GM18508 (cell line): ENCODE measurements around the gene KCNS3.

ENCODE experiments used
- ATAC-seq: cut with Tn5 transposase; IDR thresholded peaks from one replicate; pipeline ENCODE4 v1.9.1; 2021; ENCODE audit warnings: moderate number of reproducible peaks; ENCODE audit not compliant: insufficient read depth, unreplicated experiment

KCNS3 gene, protein sequence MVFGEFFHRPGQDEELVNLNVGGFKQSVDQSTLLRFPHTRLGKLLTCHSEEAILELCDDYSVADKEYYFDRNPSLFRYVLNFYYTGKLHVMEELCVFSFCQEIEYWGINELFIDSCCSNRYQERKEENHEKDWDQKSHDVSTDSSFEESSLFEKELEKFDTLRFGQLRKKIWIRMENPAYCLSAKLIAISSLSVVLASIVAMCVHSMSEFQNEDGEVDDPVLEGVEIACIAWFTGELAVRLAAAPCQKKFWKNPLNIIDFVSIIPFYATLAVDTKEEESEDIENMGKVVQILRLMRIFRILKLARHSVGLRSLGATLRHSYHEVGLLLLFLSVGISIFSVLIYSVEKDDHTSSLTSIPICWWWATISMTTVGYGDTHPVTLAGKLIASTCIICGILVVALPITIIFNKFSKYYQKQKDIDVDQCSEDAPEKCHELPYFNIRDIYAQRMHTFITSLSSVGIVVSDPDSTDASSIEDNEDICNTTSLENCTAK

DNA sequence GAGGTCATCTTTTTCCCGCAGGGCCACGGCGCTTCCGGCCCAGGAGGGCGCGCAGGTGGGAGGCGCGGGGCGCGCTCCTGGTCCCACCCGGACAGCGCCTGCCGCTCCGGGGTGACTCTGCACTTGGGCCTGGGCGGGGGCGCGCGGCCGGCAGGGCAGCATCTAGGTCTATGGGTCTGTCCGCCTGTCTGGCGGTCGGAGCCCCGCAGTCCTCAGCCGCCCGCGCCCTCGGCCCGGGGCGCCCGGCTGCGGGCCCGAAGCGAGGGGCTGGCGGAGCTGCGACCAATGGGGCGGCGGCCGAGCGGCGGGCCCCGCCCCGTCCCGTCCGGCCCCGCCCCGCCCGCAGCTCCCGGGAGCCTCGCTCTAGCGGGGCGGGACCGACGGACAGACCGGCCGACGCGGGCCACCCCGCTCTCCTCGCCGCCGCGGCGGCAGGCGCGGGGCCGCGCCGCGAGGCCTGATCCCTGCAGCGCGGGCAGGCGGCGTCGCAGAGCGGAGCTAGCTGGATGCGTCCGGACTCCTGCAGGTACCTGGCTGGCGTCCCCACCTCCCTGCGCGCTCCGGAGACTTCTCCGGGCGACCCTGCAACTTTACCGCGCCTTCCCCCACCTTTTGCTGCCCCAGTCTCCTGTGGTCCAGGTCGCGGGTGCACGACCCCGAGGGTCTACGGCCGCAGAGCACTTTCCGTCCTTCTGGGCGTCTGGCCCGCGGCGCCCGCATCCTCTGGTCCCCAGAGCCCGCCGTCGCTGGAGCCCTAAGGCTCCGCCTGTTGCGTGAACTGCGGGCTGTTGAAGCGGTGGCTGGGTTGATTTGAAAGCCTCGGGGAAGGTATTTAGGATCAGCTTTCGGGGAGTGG lies at the start of gene KCNS3:
Gene KCNS3 (plus strand): TSS at position 387 of the 856 bp plus-strand sequence. CDS start 52,342 bp downstream, outside the sequence.
- ATAC-seq: no peak

DNA sequence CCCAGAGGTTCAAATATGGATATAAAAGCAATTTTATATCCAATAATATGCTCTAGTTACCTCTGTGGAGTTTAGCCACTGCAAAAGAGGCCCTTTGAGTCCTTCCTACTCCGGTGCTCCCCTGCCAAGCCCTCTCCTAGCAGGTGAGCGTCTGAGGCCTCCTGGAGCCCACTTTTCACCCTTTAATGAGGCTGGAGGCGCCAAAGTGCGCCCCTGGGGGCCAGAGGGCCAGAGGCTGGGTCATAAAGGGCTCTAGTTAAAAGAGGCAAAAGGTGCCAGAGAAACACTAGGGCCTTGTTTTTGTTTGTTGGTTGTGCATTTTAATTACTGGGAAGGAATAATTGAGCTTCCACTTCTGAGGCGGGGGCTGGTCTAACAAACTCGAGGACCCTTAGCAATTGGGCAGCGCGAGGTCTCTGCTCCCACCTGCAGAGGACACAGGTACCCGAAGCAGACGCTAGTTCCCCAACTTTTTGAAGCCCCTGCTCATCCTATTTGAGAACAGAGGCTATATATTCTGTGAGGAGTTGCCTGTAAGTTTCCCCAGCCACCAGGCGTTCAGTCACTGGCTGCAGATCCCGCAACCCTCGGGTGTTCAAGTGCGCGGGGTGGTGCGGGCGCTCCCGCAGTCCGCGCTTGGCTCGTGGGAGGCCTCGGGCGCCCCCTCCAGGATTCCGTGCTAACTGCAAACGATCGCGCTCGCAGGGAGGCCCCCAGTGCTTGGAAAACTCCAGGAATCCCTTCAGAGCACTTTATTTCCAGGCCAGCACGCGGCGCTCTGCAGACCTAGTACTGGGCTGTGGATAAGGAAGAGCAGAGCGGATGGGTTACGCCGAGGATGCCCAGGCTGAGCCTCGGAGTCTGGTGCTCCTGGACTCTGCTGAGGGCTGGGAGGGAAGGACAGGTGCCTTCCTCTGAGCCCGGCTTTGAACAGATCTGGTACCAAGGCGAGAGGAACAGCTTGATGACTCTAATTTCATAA lies 48.1 kb upstream of the KCNS3 start:
- ATAC-seq: peak; percentile 58

DNA sequence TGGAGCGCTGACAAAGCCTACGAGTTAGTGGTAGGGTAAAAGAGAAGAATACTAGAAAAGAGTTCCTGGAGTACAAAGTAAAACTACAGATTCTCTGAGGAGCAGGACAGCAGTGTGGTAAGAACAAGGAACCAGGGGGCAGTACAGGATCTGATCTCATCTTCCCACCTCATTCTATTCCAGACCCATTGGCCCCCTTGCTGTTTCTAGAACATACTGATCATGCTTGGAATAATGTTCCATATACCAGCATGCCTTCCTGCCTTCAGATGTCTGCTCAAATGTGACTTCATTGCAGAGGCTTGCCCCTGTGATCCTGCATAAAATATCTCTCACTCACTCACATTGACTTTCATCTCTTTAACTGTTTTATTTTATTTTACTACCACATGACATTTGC lies 43.0 kb upstream of the KCNS3 start:
- ATAC-seq: no peak

GRCh38 chr2:17839959-17840358 lies 38.5 kb upstream of the KCNS3 start:
- no peak for ATAC-seq

DNA sequence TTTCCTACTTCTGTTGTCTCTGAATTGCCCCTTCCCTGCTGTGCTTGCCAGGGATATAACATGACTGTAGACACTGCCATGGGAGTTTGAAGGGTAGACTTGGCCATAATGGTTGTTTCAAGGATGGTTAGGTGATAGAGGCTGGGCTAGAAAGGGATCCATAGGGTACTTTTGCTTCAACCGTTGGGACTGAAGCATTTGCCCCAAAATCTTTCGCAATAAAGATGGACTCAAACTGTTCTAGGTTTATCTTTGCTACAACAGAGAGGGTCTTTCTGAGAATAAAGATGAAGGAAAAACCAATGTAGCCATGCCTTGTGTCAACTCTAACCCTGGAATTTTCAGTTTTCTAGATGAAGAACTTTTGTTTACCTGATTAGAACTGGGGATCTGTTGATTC lies 35.0 kb upstream of the KCNS3 start:
- ATAC-seq: no peak

- no peak for ATAC-seq
Measured at GRCh38 chr2:17845806-17846205, 32.7 kb upstream of the KCNS3 start.

DNA sequence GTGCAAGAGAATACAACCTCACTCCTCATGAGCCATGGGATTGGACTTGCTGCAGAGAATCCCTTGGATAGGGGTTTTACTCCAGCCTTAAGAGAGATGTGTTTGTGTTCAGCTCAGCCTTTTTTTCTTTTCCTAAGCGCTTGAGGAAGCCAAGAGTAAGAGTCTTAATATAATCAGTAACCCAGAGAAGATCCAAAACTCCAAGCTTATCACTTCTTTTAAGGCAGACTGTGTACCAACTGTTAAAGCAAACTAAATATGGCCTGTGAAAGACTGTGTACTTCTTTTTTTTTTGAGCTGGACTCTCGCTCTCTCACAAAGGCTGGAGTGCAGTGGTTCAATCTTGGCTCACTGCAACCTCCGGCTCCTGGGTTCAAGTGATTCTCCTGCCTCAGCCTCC lies 31.8 kb upstream of the KCNS3 start:
- ATAC-seq: no peak

GRCh38 chr2:17847236-17847635 lies 31.2 kb upstream of the KCNS3 start:
- no peak for ATAC-seq

- ATAC-seq: no peak
Measured at GRCh38 chr2:17849275-17849674, 29.2 kb upstream of the KCNS3 start.

DNA sequence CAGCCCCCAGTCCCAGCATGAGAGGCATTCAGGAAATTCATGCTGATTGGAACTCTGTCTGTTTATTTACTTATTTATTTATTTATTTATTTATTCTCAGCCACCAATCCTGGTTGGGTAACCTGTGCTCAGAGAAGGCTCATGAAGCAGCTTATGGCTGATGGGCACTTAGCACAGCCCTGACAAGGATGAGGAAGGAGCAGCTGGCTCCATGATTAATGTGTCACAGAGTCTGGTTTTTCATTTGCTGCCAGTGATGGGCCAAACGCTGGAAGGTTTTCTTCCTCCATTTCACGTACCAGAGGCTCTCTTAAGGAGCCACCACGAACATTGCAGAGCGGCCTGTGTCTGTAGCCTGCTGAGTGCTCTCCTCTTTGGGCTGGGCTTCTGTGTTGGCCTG lies 28.3 kb upstream of the KCNS3 start:
- ATAC-seq: no peak

- ATAC-seq: peak; percentile 76
Measured at GRCh38 chr2:17851731-17852585, 26.5 kb upstream of the KCNS3 start.

- no peak for ATAC-seq
Measured at GRCh38 chr2:17853799-17854198, 24.7 kb upstream of the KCNS3 start.

GRCh38 chr2:17857021-17857420 lies 21.4 kb upstream of the KCNS3 start:
- ATAC-seq: no peak

DNA sequence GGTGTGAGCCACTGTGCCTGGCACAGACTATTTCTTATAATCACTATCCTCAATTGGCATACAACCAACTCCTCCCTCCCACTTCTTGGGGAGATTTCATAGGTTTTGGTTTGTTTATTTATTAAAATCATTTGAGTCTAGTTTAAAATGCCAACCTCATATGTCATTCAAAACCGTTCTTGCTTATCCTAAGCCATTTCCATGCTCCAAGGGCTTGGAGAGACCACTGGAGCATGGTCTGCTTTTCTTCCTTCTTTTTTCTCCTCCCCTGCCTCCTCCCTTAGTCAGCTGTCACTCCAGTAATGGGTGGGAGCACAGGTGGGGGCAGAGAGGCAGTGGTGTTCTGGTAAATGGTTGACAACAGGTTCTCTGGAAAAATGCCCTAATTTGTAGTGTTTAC lies 20.4 kb upstream of the KCNS3 start:
- ATAC-seq: no peak

DNA sequence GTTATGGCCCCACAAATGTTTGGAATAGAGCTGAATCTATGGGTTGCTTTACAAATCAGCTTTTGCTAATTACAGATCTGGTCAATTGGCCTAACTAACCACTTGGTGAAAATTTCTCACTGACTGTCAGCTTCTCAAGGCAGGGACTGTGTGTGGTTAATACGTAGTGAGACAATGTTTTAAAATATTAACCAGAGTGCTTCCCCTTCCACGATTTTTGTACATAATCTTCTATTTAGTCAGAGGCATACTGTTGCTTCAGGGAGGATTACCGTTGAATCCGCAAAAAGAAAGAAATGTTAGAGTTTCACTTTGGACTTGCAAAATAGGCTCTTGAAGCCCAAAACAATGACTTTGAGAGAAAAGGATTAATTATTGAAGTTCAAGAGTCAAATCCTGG lies 14.9 kb upstream of the KCNS3 start:
- no peak for ATAC-seq

DNA sequence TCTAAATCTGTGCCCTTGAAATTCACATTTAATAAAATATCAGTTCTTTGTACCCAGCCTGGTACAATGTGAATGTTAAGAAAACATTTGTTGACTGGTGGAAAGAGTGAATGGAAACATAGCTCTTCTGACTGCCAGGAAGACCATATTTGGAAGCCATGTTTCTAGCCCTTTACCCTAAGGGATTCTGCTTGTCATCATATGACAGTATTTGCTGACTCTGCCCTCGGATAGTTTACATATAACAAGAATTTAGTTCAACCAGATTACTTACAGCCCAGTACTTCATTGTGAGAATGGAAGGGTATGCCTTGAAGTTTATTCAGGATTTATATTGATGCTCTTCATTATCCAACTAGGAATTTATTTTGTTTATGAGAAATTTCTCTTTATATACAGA lies 13.8 kb upstream of the KCNS3 start:
- no peak for ATAC-seq

DNA sequence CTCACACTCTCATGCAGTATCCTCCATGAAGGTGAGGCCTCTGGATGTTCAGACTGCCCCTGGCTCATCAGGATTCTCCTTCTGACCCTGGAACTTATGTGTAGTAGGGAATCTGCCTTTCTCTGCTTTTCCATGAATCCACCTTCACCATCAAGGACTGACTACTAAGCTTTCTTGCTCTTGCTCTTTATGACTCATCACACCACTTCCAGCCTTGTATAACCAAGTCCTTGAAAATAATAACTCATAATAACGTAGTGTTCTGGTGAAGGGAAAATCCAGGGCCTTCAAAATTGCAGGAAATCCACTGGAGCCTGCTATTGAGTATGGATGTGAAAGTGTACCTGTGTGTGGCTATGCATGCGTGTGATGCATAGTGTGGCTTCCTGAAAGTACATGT lies 11.3 kb upstream of the KCNS3 start:
- ATAC-seq: no peak

DNA sequence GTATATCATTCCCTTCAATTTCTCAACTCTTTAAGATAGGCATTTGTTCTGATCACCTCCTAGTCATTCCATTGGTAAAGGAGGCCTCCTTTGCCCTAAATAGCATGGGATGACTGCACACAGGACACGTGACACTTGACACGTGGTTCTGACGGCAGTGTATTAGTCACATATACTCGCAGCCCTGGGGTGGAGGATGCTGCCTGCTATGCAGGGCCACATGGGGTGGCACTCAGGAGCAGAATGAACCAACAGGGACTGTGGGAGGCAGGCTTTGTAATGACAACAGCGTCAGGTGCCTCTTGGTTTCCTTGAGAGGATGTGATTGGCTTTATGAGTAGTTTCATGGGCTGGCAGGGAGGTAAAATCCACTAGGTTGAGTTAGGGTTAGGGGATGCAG lies 9.3 kb upstream of the KCNS3 start:
- ATAC-seq: no peak

DNA sequence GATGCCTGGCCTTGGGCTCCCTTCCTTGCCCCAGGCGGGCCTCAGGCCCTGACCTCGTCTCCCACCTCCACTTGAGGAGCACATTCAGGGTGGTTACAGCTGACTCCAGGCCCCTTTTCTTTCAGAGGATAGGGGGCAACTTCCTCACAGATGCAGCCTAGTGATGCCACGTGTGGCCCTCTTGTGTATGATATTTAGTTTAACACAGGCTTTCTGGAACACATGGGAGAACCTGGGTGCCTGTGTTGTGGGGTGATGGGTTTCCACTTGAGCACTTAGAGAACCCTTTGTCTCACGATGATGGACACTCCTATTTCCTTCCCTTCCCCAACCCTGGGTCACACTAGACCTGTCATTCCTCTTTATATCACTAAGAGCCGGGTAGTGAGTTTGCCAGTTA lies 6.8 kb upstream of the KCNS3 start:
- no peak for ATAC-seq
